Measurements from ENCODE around the gene DEPDC1B. TPM values are rescaled to one million over a fixed set of nuclear protein-coding genes. Genes with fewer than 3 reads are reported as not detected.

Gene DEPDC1B
- total and polyA plus RNA-seq, 2 of the 8 experiments (the other 6 are each of a cell fraction or from before 2014, with no cell fraction given) = 30.8 to 67.4 TPM

- POLR2A ChIA-PET (ENCODE audit: partially characterized antibody) = no interaction called here
- FAIRE-seq = no peak
- Histone ChIP-seq H3K27ac (ENCODE audit: low read depth, low read length) (no peak overlapping the region), H3K18ac (ENCODE audit: extremely low read depth, low read length) (no peak overlapping the region), H3K9ac (replicated peaks in 1 of 4; ENCODE audit: extremely low read depth in 1 of 4, low read depth in 3 of 4, low read length in 3 of 4) (no peak overlapping the region), H3K79me1 (ENCODE audit: low read depth, low read length) (0 out of 2 replicates have a peak, but pooled peaks cover 3% of the 10 kb centered on the region), H3K23me2 (ENCODE audit: low read depth, low read length) (no peaks in the 10 kb centered on the region), H3K23ac (ENCODE audit: insufficient read length) (no peak overlapping the region), H3K4me2 (ENCODE audit: insufficient read depth in 1 of 2, low read depth in 2 of 2, low read length in 2 of 2) (no peak overlapping the region), H3K27me3 (replicated peaks in 1 of 4; ENCODE audit: control insufficient read depth in 3 of 4, extremely low read depth in 1 of 4, insufficient read depth in 3 of 4, low read length in 3 of 4) (no peaks in the 10 kb centered on the region), H4K20me1 (replicated peaks in 1 of 2; ENCODE audit: control insufficient read depth in 1 of 2, insufficient read depth in 2 of 2, low read length in 2 of 2) (no peaks in the 10 kb centered on the region), H2BK15ac (ENCODE audit: low read length) (no peak overlapping the region), H2BK5ac (ENCODE audit: low read depth, low read length) (no peak overlapping the region), H2BK120ac (replicated peaks; ENCODE audit: low read depth, low read length) (no peak overlapping the region), H4K5ac (ENCODE audit: insufficient read length, low read depth, low read length) (no peak overlapping the region), H2AK5ac (ENCODE audit: low read depth, low read length) (no peak overlapping the region), H3K56ac (replicated peaks; ENCODE audit: insufficient read length, low read depth, low read length) (no peak overlapping the region), H3K4me1 (replicated peaks in 1 of 4; ENCODE audit: control insufficient read depth in 3 of 4, insufficient read depth in 4 of 4, low read length in 3 of 4) (no peaks in the 10 kb centered on the region), H3K9me3 (ENCODE audit: insufficient read depth in 2 of 2, low read depth in 1 of 2, low read length in 1 of 2) (peaks cover 8 to 12% of the 10 kb centered on the region in 2 experiments), H4K8ac (ENCODE audit: extremely low read depth, insufficient read depth, low read length) (no peak overlapping the region), H3K79me2 (ENCODE audit: control insufficient read depth in 1 of 2, insufficient read depth in 2 of 2, low read length in 2 of 2) (peaks cover 0 to 5% of the 10 kb centered on the region in 2 experiments; a peak in 2 of 4 replicates), H2BK20ac (ENCODE audit: low read length) (no peak overlapping the region), H2AFZ (ENCODE audit: low read length) (no peak overlapping the region), H3K36me3 (ENCODE audit: control insufficient read depth in 2 of 4, insufficient read depth in 4 of 4, low read length in 3 of 4) (peaks cover 0 to 12% (median 0%) of the 10 kb centered on the region in 4 experiments; a peak in 2 of 8 replicates), H3K4ac (replicated peaks; ENCODE audit: insufficient read length, low read depth, low read length) (no peak overlapping the region), H3K14ac (ENCODE audit: insufficient read length) (no peak overlapping the region), H3K4me3 (ENCODE audit: extremely low read depth in 1 of 4, insufficient read depth in 2 of 4, low read depth in 3 of 4, low read length in 4 of 4) (no peak overlapping the region), H2BK12ac (ENCODE audit: low read depth, low read length) (no peak overlapping the region), H4K91ac (replicated peaks; ENCODE audit: insufficient read length, low read length) (no peak overlapping the region)
- 92% methylated on average over 1 of the region's 1 CpG; no CpG with 5 or more reads in 1 of the 2 experiments for WGBS, 2 experiments (ENCODE audit: extremely low coverage in 1 of 2, insufficient coverage in 1 of 2, insufficient read length in 1 of 2, insufficient replicate concordance in 2 of 2, low coverage in 1 of 2, low lambda C conversion rate in 2 of 2, missing lambda C conversion rate in 1 of 2)
- TF ChIP-seq GTF2F1 (IDR thresholded peaks at IDR 0.05; ENCODE audit: borderline replicate concordance, low read depth, low read length) (no peak), JUND (IDR thresholded peaks at IDR 0.05; ENCODE audit: low read length) (no peak), USF2 (IDR thresholded peaks at IDR 0.05; ENCODE audit: low read length) (no peak), RBBP5 (IDR thresholded peaks at IDR 0.05; ENCODE audit: borderline replicate concordance, low read depth, low read length) (no peak), TEAD4 (IDR thresholded peaks at IDR 0.05; ENCODE audit: low read depth, low read length) (no peak), RXRA (IDR thresholded peaks at IDR 0.05; ENCODE audit: insufficient read depth, low read depth, low read length) (no peak), CTBP2 (IDR thresholded peaks at IDR 0.05; ENCODE audit: borderline replicate concordance, insufficient read depth, insufficient read length, low read length) (no peak), SIRT6 (IDR thresholded peaks at IDR 0.05; ENCODE audit: low read length) (no peak), CEBPB (IDR thresholded peaks at IDR 0.05; ENCODE audit: low read depth, low read length) (no peak), CHD1 (IDR thresholded peaks at IDR 0.05; ENCODE audit: low read depth, low read length) (no peak), SP1 (IDR thresholded peaks at IDR 0.05; ENCODE audit: low read depth, low read length) (no peak), KDM5A (IDR thresholded peaks at IDR 0.05; ENCODE audit: low read length) (no peak), CBX8 (IDR thresholded peaks at IDR 0.05; ENCODE audit: borderline replicate concordance, low read depth, low read length) (no peak), FOSL1 (IDR thresholded peaks at IDR 0.05; ENCODE audit: insufficient read depth, low read depth, low read length) (no peak), KDM1A (IDR thresholded peaks at IDR 0.05; ENCODE audit: borderline replicate concordance, low read length) (no peak)
- CTCF ChIA-PET (ENCODE audit: partially characterized antibody) = no interaction called here
- no peak for DNase-seq (ENCODE audit: low read depth in 1 of 2, low spot score in 2 of 2)
Measured at GRCh38 chr5:60613826-60614225, 86.1 kb downstream of the DEPDC1B start.

Measured in H1 (cell line).